ENCODE data around the gene FAM222B.
"Not testable (repeated sequence)": the region's sequence is repeated elsewhere in the genome, so short reads cannot be mapped to it uniquely, and the experiment has no call there.

FAM222B gene

DNA sequence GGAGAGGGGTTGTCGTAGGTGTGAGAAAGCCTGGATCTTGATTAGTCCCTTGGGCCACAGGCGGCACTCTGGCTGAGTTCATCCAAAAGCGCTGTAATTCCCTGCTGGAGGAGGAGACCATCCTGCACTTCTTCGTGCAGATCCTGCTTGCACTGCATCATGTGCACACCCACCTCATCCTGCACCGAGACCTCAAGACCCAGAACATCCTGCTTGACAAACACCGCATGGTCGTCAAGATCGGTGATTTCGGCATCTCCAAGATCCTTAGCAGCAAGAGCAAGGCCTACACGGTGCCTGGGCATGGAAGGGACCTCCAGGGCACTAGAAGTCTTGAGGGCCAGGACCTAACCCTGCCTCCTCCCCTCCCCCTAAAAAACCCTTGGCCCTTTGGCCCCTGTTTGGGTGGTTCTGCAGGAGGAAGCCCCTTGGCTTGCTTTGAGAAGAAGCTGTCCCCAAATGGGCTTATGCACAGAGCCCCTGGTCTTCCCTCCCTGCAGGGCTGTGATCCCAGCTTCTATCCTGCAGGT is 107.8 kb downstream of the FAM222B start:
- DNase-seq (ENCODE audit: low read depth in 1 of 2, low spot score in 1 of 2): no peak

- DNase-seq (ENCODE audit: low read depth in 1 of 2, low spot score in 1 of 2): no peak
Observed at GRCh38 chr17:28733346-28733745, 109.2 kb downstream of the FAM222B start.

DNA sequence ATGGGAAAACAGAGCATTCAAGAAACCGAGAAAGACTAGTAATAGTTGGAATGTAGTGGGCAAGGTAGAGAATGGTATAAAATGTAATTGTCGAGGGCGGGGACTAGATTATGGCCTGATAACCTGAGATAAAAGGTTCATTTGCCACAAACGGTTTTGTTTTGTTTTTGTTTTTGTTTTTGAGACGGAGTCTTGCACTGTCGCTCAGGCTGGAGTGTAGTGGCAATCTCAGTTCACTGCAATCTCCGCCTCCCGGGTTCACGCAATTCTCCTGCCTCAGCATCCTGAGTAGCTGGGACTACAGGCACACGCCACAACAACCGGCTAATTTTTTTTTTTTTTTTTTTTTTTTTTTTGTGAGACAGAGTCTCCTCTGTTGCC is 112.7 kb downstream of the FAM222B start:
- DNase-seq (ENCODE audit: low read depth in 1 of 2, low spot score in 1 of 2): no peak

DNA sequence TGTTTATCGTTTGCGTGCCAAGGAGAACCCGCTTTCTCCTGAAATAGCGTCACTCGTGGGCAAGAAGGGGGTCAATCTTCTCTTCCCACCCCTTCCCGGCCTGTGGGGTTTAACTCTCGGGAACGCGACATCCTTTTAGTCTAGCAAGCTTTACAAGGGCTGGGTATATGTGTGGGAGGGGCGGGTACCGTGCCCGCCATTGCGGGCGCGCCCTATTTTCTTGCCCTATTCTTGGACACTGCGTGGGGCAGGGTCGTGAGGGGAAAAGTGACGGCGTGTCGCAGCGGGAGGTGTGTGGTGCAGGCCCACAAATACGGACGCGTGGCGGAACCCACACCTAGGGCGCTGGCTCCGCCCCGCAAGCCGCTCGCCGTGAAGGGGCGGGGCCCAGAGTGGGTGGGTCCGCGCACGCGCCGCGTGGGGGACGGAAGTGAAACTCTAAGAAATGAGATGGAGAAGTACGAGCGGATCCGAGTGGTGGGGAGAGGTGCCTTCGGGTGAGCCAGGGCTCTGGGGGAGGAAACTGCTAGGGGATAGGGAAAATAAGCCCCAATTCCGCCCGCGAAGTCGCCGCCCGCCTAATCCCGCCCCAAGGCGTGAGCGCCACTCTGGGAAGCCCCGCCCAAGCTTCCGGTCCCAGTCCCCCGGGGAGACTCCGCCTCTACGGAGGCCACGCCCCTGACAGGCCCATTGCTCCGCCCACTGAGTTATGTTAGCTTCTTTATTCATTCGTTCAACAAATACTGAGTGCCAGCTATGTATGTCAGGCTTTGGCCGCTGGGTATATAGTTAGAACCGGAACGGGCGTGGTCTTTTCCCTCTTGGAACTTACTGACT is 114.0 kb downstream of the FAM222B start, which contains the start of gene NEK8:
Gene NEK8, plus strand, starts transcription at position 425 of the 837 bp plus-strand sequence. Its CDS starts 26 bp downstream, at position 451.
- DNase-seq (ENCODE audit: low read depth in 1 of 2, low spot score in 1 of 2): peak; percentile 98

- peak; percentile 81 to 88 for DNase-seq (ENCODE audit: low read depth in 1 of 2, low spot score in 1 of 2)
Observed at GRCh38 chr17:28726627-28727491, 115.7 kb downstream of the FAM222B start.

- peak; percentile 44 to 57 for DNase-seq (ENCODE audit: low read depth in 1 of 2, low spot score in 1 of 2)
Observed at GRCh38 chr17:28726226-28726626, 116.4 kb downstream of the FAM222B start, which contains the start of gene TLCD1. Gene TLCD1 (minus strand): TSS chr17:28726233. CDS start chr17:28726097, 136 bp downstream.

- peak in 1 of 2 donors; percentile 40 for DNase-seq (ENCODE audit: low read depth in 1 of 2, low spot score in 1 of 2)
Observed at GRCh38 chr17:28725660-28726225, 116.8 kb downstream of the FAM222B start.

DNA sequence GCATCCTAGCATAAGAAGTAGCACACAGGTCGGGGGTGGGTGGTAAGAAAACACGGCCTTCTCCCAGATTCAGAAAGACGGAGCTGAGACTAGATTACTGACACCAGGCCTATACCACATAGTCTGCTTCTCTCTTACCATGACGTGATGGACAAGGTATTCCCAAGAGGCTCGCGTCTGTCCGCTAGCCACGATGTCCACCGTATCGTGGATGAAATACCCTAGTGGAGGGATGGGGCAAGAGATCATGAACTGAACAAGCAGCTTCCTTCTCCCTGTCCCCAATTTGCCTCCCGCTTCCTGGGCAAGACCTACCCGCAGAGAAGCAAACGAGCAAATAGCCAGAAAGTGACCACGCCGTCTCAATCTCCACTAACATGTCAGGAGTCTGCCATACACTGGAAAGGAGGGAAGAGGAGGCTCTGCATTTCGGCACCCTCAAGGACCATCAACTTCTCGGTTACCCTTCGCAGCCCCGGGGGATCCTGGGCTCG is 117.4 kb downstream of the FAM222B start:
- no peak for DNase-seq (ENCODE audit: low read depth in 1 of 2, low spot score in 1 of 2)

DNA sequence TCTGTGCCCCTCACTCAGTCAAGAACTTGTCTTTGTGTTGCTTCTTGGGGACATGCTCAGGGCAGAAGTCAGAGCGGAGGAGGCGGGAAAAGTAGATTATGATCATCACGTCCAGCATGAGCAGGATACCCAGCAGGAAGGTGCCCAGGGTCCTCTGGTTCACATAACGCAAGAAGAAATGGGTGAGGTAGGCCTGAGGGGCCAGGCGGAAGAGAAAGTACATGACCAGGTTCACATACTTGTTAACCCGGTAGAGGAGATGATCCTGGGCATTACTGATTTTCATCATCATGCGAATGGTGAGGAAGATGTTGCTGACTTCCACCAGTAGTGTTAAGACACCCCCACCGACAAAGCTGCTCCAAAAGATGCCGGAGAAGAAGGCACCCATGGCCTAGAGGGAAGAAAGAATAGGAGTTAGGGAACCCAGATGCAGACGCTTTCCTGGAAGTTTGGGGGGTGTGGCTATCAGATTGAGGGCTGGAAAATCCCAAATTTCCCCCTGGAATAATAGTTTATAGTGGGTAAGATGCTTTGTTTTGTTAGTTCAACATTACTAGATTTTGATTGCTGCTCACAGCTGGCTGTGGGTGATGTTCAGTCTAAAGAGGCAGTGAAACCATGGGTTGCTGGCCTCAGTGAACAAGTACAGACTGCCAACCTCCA is 118.0 kb downstream of the FAM222B start:
- no peak for DNase-seq (ENCODE audit: low read depth in 1 of 2, low spot score in 1 of 2)

GRCh38 chr17:28723836-28724499 is 118.6 kb downstream of the FAM222B start:
- not testable (repeated sequence) for DNase-seq (ENCODE audit: low read depth in 1 of 2, low spot score in 1 of 2)

- no peak for DNase-seq (ENCODE audit: low read depth in 1 of 2, low spot score in 1 of 2)
Observed at GRCh38 chr17:28723159-28723835, 119.3 kb downstream of the FAM222B start.

- DNase-seq (ENCODE audit: low read depth in 1 of 2, low spot score in 1 of 2): no peak
Observed at GRCh38 chr17:28722417-28723158, 120.0 kb downstream of the FAM222B start.

DNA sequence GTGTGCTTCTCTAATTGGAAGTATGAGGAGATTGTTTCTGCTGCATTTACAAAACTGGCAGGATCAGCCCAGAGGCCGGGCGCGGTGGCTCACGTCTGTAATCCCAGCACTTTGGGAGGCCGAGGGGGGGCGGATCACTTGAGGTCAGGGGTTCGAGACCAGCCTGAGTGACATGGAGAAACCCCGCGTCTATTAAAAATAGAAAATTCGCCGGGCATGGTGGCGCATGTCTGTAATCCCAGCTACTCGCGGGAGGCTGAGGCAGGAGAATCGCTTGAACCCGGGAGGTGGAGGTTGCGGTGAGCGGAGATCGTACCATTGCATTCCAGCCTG is 121.6 kb downstream of the FAM222B start:
- DNase-seq (ENCODE audit: low read depth in 1 of 2, low spot score in 1 of 2): not testable (repeated sequence)

DNA sequence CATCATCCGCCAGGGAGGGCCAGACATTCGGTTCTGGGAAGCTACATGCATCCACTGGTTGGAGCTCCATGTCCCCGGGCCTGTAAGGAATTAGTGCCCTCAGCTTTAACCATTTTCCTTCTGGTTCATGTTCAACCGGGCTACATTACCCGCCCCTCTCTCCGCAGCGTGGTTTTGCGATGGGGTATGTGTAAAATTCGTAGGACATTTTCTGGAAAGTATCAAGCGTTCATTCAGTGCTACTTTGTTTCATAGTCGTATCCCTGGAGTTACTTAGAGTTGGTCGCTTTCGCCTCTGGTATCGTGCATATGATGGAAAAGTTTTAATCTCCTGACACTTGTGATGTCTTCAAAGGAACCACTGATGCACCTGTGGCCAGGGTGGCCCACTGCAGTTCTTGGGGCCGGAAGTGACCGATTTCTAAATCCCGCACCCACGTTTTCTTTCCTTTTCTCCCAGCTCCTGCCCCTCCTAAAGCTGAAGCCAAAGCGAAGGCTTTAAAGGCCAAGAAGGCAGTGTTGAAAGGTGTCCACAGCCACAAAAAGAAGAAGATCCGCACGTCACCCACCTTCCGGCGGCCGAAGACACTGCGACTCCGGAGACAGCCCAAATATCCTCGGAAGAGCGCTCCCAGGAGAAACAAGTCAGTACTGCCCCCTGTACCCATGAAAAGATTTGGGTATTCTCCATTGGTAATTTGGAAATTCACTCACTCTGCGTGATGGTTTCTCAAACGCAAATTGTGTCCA is 122.2 kb downstream of the FAM222B start:
- no peak for DNase-seq (ENCODE audit: low read depth in 1 of 2, low spot score in 1 of 2)

- DNase-seq (ENCODE audit: low read depth in 1 of 2, low spot score in 1 of 2): no peak
Observed at GRCh38 chr17:28719021-28719433, 123.6 kb downstream of the FAM222B start.

- no peak for DNase-seq (ENCODE audit: low read depth in 1 of 2, low spot score in 1 of 2)
Observed at GRCh38 chr17:28718333-28719020, 124.1 kb downstream of the FAM222B start.

- no peak for DNase-seq (ENCODE audit: low read depth in 1 of 2, low spot score in 1 of 2)
Observed at GRCh38 chr17:28717578-28718332, 124.8 kb downstream of the FAM222B start, which contains the start of gene RAB34. Gene RAB34 (minus strand): TSS chr17:28717868. CDS start chr17:28717266, 602 bp downstream.

Measured in stimulated activated CD4-positive, alpha-beta T cell treated with anti-CD3 and anti-CD28 coated beads, Interleukin-15, amount 100 ng/mL, for 1 hour (primary cell).